ENCODE data around the gene KCNQ4.

KCNQ4 gene

GRCh38 chr1:40749817-40750216 lies 33.8 kb upstream of the KCNQ4 start:
- TF ChIP-seq CTCF (IDR thresholded peaks at IDR 0.05) = no peak

GRCh38 chr1:40750451-40750908 lies 33.1 kb upstream of the KCNQ4 start:
- TF ChIP-seq CTCF (IDR thresholded peaks at IDR 0.05) = no peak

GRCh38 chr1:40751802-40752201 lies 31.8 kb upstream of the KCNQ4 start:
- TF ChIP-seq CTCF (IDR thresholded peaks at IDR 0.05) = no peak

GRCh38 chr1:40753142-40753882 lies 30.3 kb upstream of the KCNQ4 start:
- TF ChIP-seq CTCF (IDR thresholded peaks at IDR 0.05) = no peak

GRCh38 chr1:40754201-40754600 lies 29.4 kb upstream of the KCNQ4 start:
- TF ChIP-seq CTCF (IDR thresholded peaks at IDR 0.05) = no peak

- TF ChIP-seq CTCF (IDR thresholded peaks at IDR 0.05) = no peak
Measured at GRCh38 chr1:40755067-40755466, 28.5 kb upstream of the KCNQ4 start.

DNA sequence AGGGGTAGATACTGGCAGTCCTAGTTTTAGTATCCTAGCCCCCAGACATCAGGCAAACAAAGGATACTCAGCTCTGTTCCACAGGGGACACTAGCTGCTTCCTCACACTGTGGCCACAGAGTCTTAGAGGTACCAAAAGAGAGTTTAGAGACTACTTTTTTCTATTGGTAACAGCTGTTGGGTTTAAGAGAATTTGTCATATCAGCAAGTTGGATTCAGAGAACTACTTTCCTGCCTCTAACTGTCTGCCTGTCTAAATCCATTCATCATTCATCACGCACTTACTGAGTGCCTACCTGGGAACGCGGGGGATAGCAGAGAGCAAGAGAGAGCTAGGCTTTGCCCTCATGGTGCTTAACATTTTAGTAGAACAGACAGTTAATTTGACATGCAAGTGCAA lies 27.1 kb upstream of the KCNQ4 start:
- no peak for TF ChIP-seq CTCF (IDR thresholded peaks at IDR 0.05)

DNA sequence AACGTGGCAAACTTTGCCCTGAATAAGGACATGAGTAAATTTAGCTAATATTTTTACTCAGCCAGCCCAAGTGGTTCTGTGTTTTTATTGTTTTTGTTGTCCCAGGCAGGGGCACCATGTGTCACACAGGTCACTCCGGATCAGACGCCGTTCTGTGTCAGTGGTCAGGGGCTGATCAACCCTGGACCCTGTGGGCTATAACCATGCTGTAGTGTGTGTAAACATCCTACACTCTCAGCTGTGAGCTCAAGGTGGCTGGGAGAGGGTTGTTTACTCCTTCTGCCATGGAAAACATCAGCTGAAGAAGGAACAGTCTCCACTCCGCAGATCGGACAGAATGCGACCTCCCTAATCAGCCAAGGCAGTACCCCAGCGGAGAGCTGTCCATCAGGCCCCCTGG lies 26.5 kb upstream of the KCNQ4 start:
- TF ChIP-seq CTCF (IDR thresholded peaks at IDR 0.05) = no peak

Data from LNCAP (cell line).